DOHH2 (cell line): ENCODE results near the gene BICRA.
"Not testable (repeated sequence)": the region's sequence is repeated elsewhere in the genome, so short reads cannot be mapped to it uniquely, and the experiment has no call there.

ENCODE experiments used
- H3F3A ChIP-seq: fragments of 200-600 bp; sonication (generic), shearing (Covaris generic); 2 replicates; pipeline ENCODE4 v1.6.0; 2016; ENCODE audit warnings: antibody characterized with exemption, mild to moderate bottlenecking; ENCODE audit not compliant: control insufficient read depth, insufficient read depth
- H3K27ac ChIP-seq: fragments of 200-600 bp; sonication (generic); 2 replicates; pipeline ENCODE4 v1.5.1; 2014; ENCODE audit warnings: low read depth, mild to moderate bottlenecking, low read length, moderate library complexity
- H3K27me3 ChIP-seq: fragments of 200-600 bp; sonication (generic); 2 replicates; pipeline ENCODE4 v1.6.1; 2014; ENCODE audit warnings: mild to moderate bottlenecking, low read length, mixed read lengths; ENCODE audit not compliant: control insufficient read depth
- H3K36me3 ChIP-seq: fragments of 200-600 bp; sonication (generic); 2 replicates; pipeline ENCODE4 v1.6.1; 2014; ENCODE audit warnings: mild to moderate bottlenecking, low read length, moderate library complexity, mixed read lengths; ENCODE audit not compliant: control insufficient read depth
- H3K4me1 ChIP-seq: fragments of 200-600 bp; sonication (generic); 2 replicates; pipeline ENCODE4 v1.6.1; 2014; ENCODE audit warnings: mild to moderate bottlenecking, low read length, mixed read lengths; ENCODE audit not compliant: control insufficient read depth
- H3K4me2 ChIP-seq: fragments of 200-600 bp; sonication (generic); 2 replicates; pipeline ENCODE4 v1.6.0; 2014; ENCODE audit warnings: mild to moderate bottlenecking, low read length, moderate library complexity
- H3K4me3 ChIP-seq: fragments of 200-600 bp; sonication (generic); 2 replicates; pipeline ENCODE4 v1.5.1; 2014; ENCODE audit warnings: mild to moderate bottlenecking, low read length, mixed read lengths
- H3K79me2 ChIP-seq: fragments of 200-600 bp; sonication (generic); 2 replicates; pipeline ENCODE4 v1.6.1; 2014; ENCODE audit warnings: mild to moderate bottlenecking, low read length, mixed read lengths; ENCODE audit not compliant: control insufficient read depth
- H3K9me2 ChIP-seq: fragments of 200-600 bp; sonication (generic); replicated peaks from 2 replicates; pipeline ENCODE4 v1.6.1; 2014; ENCODE audit warnings: mild to moderate bottlenecking, low read length, mixed read lengths; ENCODE audit not compliant: control insufficient read depth
- H3K9me3 ChIP-seq: fragments of 200-600 bp; sonication (generic); 2 replicates; pipeline ENCODE4 v1.6.1; 2014; ENCODE audit warnings: antibody characterized with exemption, low read length, mixed read lengths; ENCODE audit not compliant: control insufficient read depth, insufficient read depth
- H4K20me1 ChIP-seq: fragments of 200-600 bp; sonication (generic); 2 replicates; pipeline ENCODE4 v1.6.0; 2014; ENCODE audit warnings: low read depth, mild to moderate bottlenecking, antibody characterized with exemption, low read length, moderate library complexity; ENCODE audit not compliant: control insufficient read depth, insufficient read depth
- CTCF ChIP-seq: fragments of 200-600 bp; sonication (generic); IDR thresholded peaks from one replicate; pipeline ENCODE4 v1.5.1; 2014; ENCODE audit warnings: antibody characterized with exemption, mild to moderate bottlenecking, low read depth, low read length; ENCODE audit not compliant: poor library complexity, severe bottlenecking
- EZH2phosphoT487 ChIP-seq: fragments of 200-600 bp; sonication (generic); IDR thresholded peaks from 2 replicates; pipeline ENCODE4 v1.6.1; 2017; ENCODE audit warnings: borderline replicate concordance, mild to moderate bottlenecking, antibody characterized with exemption, low read length, moderate library complexity, mixed read lengths

Gene BICRA

GRCh38 chr19:47633996-47634395, 25.1 kb downstream of the BICRA start:
- peaks cover 6% of the 10 kb centered on the region for H3K4me1 ChIP-seq
- H3F3A ChIP-seq, result no peaks in the 10 kb centered on the region
- no peaks in the 10 kb centered on the region for H3K9me3 ChIP-seq
- no peak overlapping the region for H3K27ac ChIP-seq
- H3K4me2 ChIP-seq, result no peak overlapping the region
- H3K27me3 ChIP-seq, result no peaks in the 10 kb centered on the region
- H3K4me3 ChIP-seq, result no peak overlapping the region
- no peak for TF ChIP-seq EZH2phosphoT487
- TF ChIP-seq CTCF, result no peak
- H4K20me1 ChIP-seq, result peaks cover 4% of the 10 kb centered on the region; the same call in 1 of the 2 replicates
- H3K9me2 ChIP-seq, result no peaks in the 10 kb centered on the region
- H3K79me2 ChIP-seq, result peaks cover 80% of the 10 kb centered on the region
- H3K36me3 ChIP-seq, result 0 out of 2 replicates have a peak, but pooled peaks cover 3% of the 10 kb centered on the region

GRCh38 chr19:47635152-47635754, 26.3 kb downstream of the BICRA start:
- H3K27me3 ChIP-seq, H3K4me1 ChIP-seq, H3F3A ChIP-seq, H3K9me2 ChIP-seq, H3K27ac ChIP-seq, H4K20me1 ChIP-seq, H3K9me3 ChIP-seq, H3K4me3 ChIP-seq, H3K36me3 ChIP-seq, H3K4me2 ChIP-seq: not testable (repeated sequence)
- peaks cover 76% of the 10 kb centered on the region for H3K79me2 ChIP-seq

GRCh38 chr19:47637550-47637949, 28.6 kb downstream of the BICRA start:
- Histone ChIP-seq H4K20me1 (peaks cover 4% of the 10 kb centered on the region; the same call in 1 of the 2 replicates), H3K79me2 (peaks cover 69% of the 10 kb centered on the region)

More at GRCh38 chr19:47637550-47637949, 28.6 kb downstream of the BICRA start:
- Histone ChIP-seq H3K27me3 (no peaks in the 10 kb centered on the region), H3F3A (no peaks in the 10 kb centered on the region), H3K4me3 (no peak overlapping the region), H3K4me1 (no peaks in the 10 kb centered on the region), H3K4me2 (no peak overlapping the region), H3K9me3 (no peaks in the 10 kb centered on the region), H3K27ac (no peak overlapping the region), H3K9me2 (no peaks in the 10 kb centered on the region), H3K36me3 (no peaks in the 10 kb centered on the region)
- TF ChIP-seq CTCF, result no peak
- TF ChIP-seq EZH2phosphoT487, result no peak
